A549 (cell line): ENCODE data around the gene LACTBL1. TPM values are rescaled to one million over a fixed set of nuclear protein-coding genes. Genes with fewer than 3 reads are reported as not detected.

Experiments
- ATAC-seq, 2 experiments: fragments of 200-7000 bp in 1 of 2; fragments of >200 bp in 1 of 2; cut with Nextera tagmentation in 1 of 2; cut with Tn5 transposase in 1 of 2; 3 replicates each; pipeline versions ENCODE4 v1.8.0 to v1.9.1; 2018 to 2020; ENCODE audit warnings: mild to moderate bottlenecking in 1 of 2, moderate library complexity in 1 of 2
- CTCF ChIA-PET: fragments of 300-600 bp; sonication (Branson Sonifier 250); formaldehyde crosslinking; extraction: SDS; loops from one replicate; lab custom pipeline; 2021; ENCODE audit warnings: antibody characterized with exemption, inconsistent platforms; lab: Yijun Ruan, JAX
- POLR2A ChIA-PET: fragments of 350-600 bp; formaldehyde crosslinking; extraction: SDS; loops from one replicate; lab custom pipeline; 2021; ENCODE audit warnings: antibody characterized with exemption, inconsistent platforms; lab: Yijun Ruan, JAX
- DNase-seq, 2 experiments: peaks; one replicate each; pipeline versions ENCODE4 v3.0.0 to v3.0.0-alpha.2; 2011 to 2016; ENCODE audit warnings: low read depth in 1 of 2, low spot score in 1 of 2
- FAIRE-seq: peaks from 2 replicates; lab custom pipeline; 2011; peaks lifted over from hg19 to GRCh38; lab: Jason Lieb, UNC
- H3K27ac ChIP-seq, 2 experiments: fragments of >200 bp; sonication (Bioruptor Twin); formaldehyde crosslinking; 3 replicates each; pipeline ENCODE4 v1.5.1; 2016 to 2017
- H3K4me1 ChIP-seq: fragments of >200 bp; sonication (Bioruptor Twin); formaldehyde crosslinking; 3 replicates; pipeline ENCODE4 v1.6.1; 2016
- H3K4me2 ChIP-seq: fragments of >200 bp; sonication (Bioruptor Twin); formaldehyde crosslinking; 3 replicates; pipeline ENCODE4 v1.6.1; 2016
- H3K4me3 ChIP-seq: fragments of >200 bp; sonication (Bioruptor Twin); formaldehyde crosslinking; 3 replicates; pipeline ENCODE4 v1.5.1; 2016
- H3K9me3 ChIP-seq: fragments of >200 bp; sonication (Bioruptor Twin); formaldehyde crosslinking; 3 replicates; pipeline ENCODE4 v1.6.1; 2016
- ATOH8 ChIP-seq: fragments of 250-450 bp; sonication (Bioruptor Pico); IDR thresholded peaks from 2 replicates; pipeline ENCODE4 v1.5.0; 2020; ENCODE audit warnings: low read depth, mild to moderate bottlenecking, moderate library complexity
- BCL3 ChIP-seq: fragments of >200 bp; sonication (Bioruptor Twin); formaldehyde crosslinking; IDR thresholded peaks from 3 replicates; pipeline ENCODE4 v1.6.1; 2016
- BHLHE40 ChIP-seq: IDR thresholded peaks from 2 replicates; pipeline ENCODE4 v1.6.1; 2012; ENCODE audit warnings: low read depth, low read length, inconsistent platforms
- CBX8 ChIP-seq: fragments of 200-600 bp; sonication (generic); IDR thresholded peaks from 2 replicates; pipeline ENCODE4 v1.6.1; 2016
- CTCF ChIP-seq: fragments of >200 bp; sonication (Bioruptor Twin); formaldehyde crosslinking; IDR thresholded peaks from 3 replicates; pipeline ENCODE4 v1.5.1; 2016
- GATA3 ChIP-seq: IDR thresholded peaks from 2 replicates; pipeline ENCODE4 v1.6.1; 2012; ENCODE audit warnings: borderline replicate concordance
- HEYL ChIP-seq: fragments of 250-450 bp; sonication (Bioruptor Pico); IDR thresholded peaks from 2 replicates; pipeline ENCODE4 v1.8.0; 2021; ENCODE audit warnings: mild to moderate bottlenecking, moderate library complexity
- HOXA7 ChIP-seq: fragments of 250-450 bp; sonication (Bioruptor Pico); IDR thresholded peaks from 2 replicates; pipeline ENCODE4 v1.5.0; 2020; ENCODE audit warnings: mild to moderate bottlenecking, moderate library complexity
- JUNB ChIP-seq: fragments of >200 bp; sonication (Bioruptor Twin); formaldehyde crosslinking; IDR thresholded peaks from 2 replicates; pipeline ENCODE4 v1.6.1; 2016
- KDM1A ChIP-seq: fragments of 200-600 bp; sonication (generic); IDR thresholded peaks from 2 replicates; pipeline ENCODE4 v1.6.1; 2016; ENCODE audit warnings: low read depth, mild to moderate bottlenecking
- KDM5A ChIP-seq: fragments of 200-600 bp; sonication (generic); IDR thresholded peaks from 2 replicates; pipeline ENCODE4 v1.6.1; 2016; ENCODE audit warnings: antibody characterized with exemption, mild to moderate bottlenecking
- NPAS2 ChIP-seq: fragments of 250-450 bp; sonication (Bioruptor Pico); IDR thresholded peaks from 2 replicates; pipeline ENCODE4 v1.8.0; 2022; ENCODE audit warnings: mild to moderate bottlenecking, moderate library complexity, borderline replicate concordance
- POLR2A ChIP-seq: IDR thresholded peaks from 2 replicates; pipeline ENCODE4 v1.6.1; 2012; ENCODE audit warnings: mild to moderate bottlenecking, low read length
- POLR2AphosphoS2 ChIP-seq: conservative IDR thresholded peaks from 2 replicates; pipeline ENCODE4 v1.6.1; 2012; ENCODE audit warnings: low read length, improper control_type of control experiment, inconsistent platforms
- RAD21 ChIP-seq, 2 experiments: fragments of >200 bp in 1 of 2; sonication (Bioruptor Twin) in 1 of 2; formaldehyde crosslinking in 1 of 2; IDR thresholded peaks in 1 of 2; conservative IDR thresholded peaks in 1 of 2; 2 replicates in 1 of 2; 3 replicates in 1 of 2; pipeline ENCODE4 v1.6.1; 2012 to 2018; ENCODE audit warnings: inconsistent platforms in 1 of 2
- RCOR1 ChIP-seq: fragments of 150-350 bp; IDR thresholded peaks from 2 replicates; pipeline ENCODE4 v1.6.1; 2014; ENCODE audit warnings: antibody characterized with exemption, low read length, low read depth
- RFX5 ChIP-seq: fragments of 450-650 bp; IDR thresholded peaks from 2 replicates; pipeline ENCODE4 v1.7.1; 2014; ENCODE audit warnings: antibody characterized with exemption, mild to moderate bottlenecking, moderate library complexity
- RNF2 ChIP-seq: fragments of 200-600 bp; sonication (generic); IDR thresholded peaks from 2 replicates; pipeline ENCODE4 v1.6.1; 2016; ENCODE audit warnings: low read depth, mild to moderate bottlenecking, antibody characterized with exemption, moderate library complexity, borderline replicate concordance
- TP53 ChIP-seq: fragments of 250-450 bp; sonication (Bioruptor Pico); IDR thresholded peaks from 2 replicates; pipeline ENCODE4 v1.5.0; 2021; ENCODE audit warnings: mild to moderate bottlenecking, moderate library complexity
- ZNF302 ChIP-seq: fragments of 250-450 bp; sonication (Bioruptor Pico); IDR thresholded peaks from 2 replicates; pipeline ENCODE4 v1.9.0; 2021; ENCODE audit warnings: inconsistent platforms, mild to moderate bottlenecking, moderate library complexity
- WGBS: methylation state at CpG from one replicate; pipeline ENCODE4 v1.1.6; 2017; ENCODE audit errors: missing lambda C conversion rate; 5-methylcytosine and 5-hydroxymethylcytosine counted together
- polyA plus RNA-seq, 4 experiments: library from polyadenylated mRNA; depleted of rRNA in 3 of 4; stranded (reverse); fragments of >200 nt; fragmentation: RNase III in 1 of 4; extraction: RNeasy Plus Mini Kit Qiagen cat#74134 plus additional on column Dnase treatment in 1 of 4; gene quantifications; 2 replicates in 3 of 4; 3 replicates in 1 of 4; pipeline ENCODE4 v1.2.3, GENCODE V29; 2011 to 2017
- TF ChIP-seq, protein P1 (sequence below): fragments of >200 bp; sonication (Bioruptor Twin); formaldehyde crosslinking; IDR thresholded peaks from 2 replicates; pipeline ENCODE4 v1.6.1; 2016
- TF ChIP-seq, protein P2 (sequence below): fragments of 200-600 bp; sonication (generic); IDR thresholded peaks from 2 replicates; pipeline ENCODE4 v1.6.1; 2016; ENCODE audit warnings: antibody characterized with exemption, mild to moderate bottlenecking, moderate library complexity

Gene LACTBL1
- polyA plus RNA-seq, 2 of the 4 experiments (the other 2 are of a cell fraction) = not detected

- 89% methylated on average over 7 of the region's 13 CpGs for WGBS
- Histone ChIP-seq H3K4me1 (no peaks in the 10 kb centered on the region), H3K9me3 (no peaks in the 10 kb centered on the region), H3K4me2 (no peak overlapping the region), H3K27ac (no peak overlapping the region), H3K4me3 (no peak overlapping the region)
- ATAC-seq = no peak
- no peak for TF ChIP-seq CBX8
- TF ChIP-seq KDM1A = no peak
- DNase-seq = no peak
- no peak for FAIRE-seq
- ChIA-PET POLR2A (no interaction called here), CTCF (no interaction called here)
These were observed 62.4 kb downstream of the LACTBL1 start for GRCh38 chr1:22910286-22910685.

- Histone ChIP-seq H3K4me1 (no peaks in the 10 kb centered on the region), H3K4me2 (no peak overlapping the region), H3K9me3 (no peaks in the 10 kb centered on the region), H3K4me3 (no peak overlapping the region), H3K27ac (no peak overlapping the region)
- 95% methylated on average over 9 of the region's 11 CpGs for WGBS
- TF ChIP-seq CTCF (no peak), HOXA7 (CRISPR knock-in tag) (no peak), NPAS2 (CRISPR knock-in tag) (no peak), RFX5 (no peak), TP53 (no peak), KDM5A (no peak), ATOH8 (CRISPR knock-in tag) (no peak), BCL3 (no peak), RAD21 (conservative IDR thresholded peaks at IDR 0.05 in 1 of 2, IDR thresholded peaks at IDR 0.05 in 1 of 2) (no peak), BHLHE40 (no peak), ZNF302 (no peak), POLR2AphosphoS2 (no peak), GATA3 (no peak), RCOR1 (no peak), HEYL (no peak), JUNB (no peak), POLR2A (no peak), RNF2 (no peak)
- TF ChIP-seq, protein P1, sequence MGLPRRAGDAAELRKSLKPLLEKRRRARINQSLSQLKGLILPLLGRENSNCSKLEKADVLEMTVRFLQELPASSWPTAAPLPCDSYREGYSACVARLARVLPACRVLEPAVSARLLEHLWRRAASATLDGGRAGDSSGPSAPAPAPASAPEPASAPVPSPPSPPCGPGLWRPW = no peak
- TF ChIP-seq, protein P2, sequence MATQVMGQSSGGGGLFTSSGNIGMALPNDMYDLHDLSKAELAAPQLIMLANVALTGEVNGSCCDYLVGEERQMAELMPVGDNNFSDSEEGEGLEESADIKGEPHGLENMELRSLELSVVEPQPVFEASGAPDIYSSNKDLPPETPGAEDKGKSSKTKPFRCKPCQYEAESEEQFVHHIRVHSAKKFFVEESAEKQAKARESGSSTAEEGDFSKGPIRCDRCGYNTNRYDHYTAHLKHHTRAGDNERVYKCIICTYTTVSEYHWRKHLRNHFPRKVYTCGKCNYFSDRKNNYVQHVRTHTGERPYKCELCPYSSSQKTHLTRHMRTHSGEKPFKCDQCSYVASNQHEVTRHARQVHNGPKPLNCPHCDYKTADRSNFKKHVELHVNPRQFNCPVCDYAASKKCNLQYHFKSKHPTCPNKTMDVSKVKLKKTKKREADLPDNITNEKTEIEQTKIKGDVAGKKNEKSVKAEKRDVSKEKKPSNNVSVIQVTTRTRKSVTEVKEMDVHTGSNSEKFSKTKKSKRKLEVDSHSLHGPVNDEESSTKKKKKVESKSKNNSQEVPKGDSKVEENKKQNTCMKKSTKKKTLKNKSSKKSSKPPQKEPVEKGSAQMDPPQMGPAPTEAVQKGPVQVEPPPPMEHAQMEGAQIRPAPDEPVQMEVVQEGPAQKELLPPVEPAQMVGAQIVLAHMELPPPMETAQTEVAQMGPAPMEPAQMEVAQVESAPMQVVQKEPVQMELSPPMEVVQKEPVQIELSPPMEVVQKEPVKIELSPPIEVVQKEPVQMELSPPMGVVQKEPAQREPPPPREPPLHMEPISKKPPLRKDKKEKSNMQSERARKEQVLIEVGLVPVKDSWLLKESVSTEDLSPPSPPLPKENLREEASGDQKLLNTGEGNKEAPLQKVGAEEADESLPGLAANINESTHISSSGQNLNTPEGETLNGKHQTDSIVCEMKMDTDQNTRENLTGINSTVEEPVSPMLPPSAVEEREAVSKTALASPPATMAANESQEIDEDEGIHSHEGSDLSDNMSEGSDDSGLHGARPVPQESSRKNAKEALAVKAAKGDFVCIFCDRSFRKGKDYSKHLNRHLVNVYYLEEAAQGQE = no peak
- ATAC-seq (no peak), DNase-seq (no peak), FAIRE-seq (no peak)
- ChIA-PET POLR2A (no interaction called here), CTCF (interaction anchor here (1.0 to 1.7 kb wide), 3 partner anchors 55 to 266 kb away, joined by 3 to 4 read pairs (median 3); partner anchors contain the start of gene C1QC)
These were observed 63.7 kb downstream of the LACTBL1 start for GRCh38 chr1:22908880-22909426.
